IPS DF 19.7 (cell line): ENCODE results near the gene RBM14.
"Not testable (repeated sequence)": the region's sequence is repeated elsewhere in the genome, so short reads cannot be mapped to it uniquely, and the experiment has no call there.

Experiments used
- DNase-seq: peaks from one replicate; pipeline ENCODE4 v3.0.0-alpha.2; 2013; ENCODE audit warnings: low read depth, low spot score

The RBM14 gene

GRCh38 chr11:66632952-66633351, 16.5 kb downstream of the RBM14 start:
- no peak for DNase-seq

- no peak for DNase-seq
These were observed 20.0 kb downstream of the RBM14 start for GRCh38 chr11:66636411-66636810.

GRCh38 chr11:66637557-66638176, 21.2 kb downstream of the RBM14 start:
- DNase-seq, result no peak

DNA sequence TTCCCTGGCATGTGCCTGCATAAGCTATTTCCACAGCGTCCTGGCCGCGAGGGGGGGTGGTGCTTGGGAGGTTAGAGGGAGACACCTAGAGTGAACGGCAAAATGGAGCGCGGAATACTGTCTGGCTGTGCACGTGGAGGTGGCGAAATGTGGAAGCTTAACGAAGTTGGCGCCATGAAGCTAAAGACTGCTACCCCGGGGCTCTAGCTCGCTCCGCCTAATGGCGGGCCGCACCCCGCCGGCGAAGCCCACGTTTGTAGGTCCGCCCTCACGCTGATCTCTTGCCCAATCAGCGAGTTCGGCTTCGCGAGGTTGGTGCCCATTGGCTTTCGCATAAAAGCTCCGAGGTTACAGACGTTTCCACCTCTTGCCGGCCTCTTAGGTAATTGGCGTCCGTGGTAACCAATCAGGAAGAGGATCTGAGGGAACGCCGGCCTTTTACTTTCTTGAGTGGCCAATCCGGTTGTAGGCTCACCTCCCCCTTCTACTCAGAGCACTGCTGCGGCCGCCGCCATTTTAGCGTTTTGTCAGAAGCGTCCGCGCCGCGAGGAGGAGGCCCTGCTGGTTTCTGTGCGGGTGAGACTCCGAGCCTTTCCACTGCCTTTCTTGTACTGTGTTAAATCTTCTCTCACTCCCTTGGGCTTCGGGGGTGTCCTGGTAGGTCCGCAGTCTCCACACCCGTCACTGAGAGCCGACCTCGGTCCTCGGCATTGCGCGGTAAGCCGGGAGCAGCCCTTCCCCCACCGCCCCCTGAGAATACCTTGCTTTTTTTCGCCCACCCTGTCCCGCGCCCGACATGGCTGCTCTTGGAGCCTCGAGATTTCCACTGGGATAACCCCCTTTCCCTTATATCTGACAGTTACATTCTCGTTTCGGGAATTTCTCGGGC, 22.0 kb downstream of the RBM14 start, which contains the start of gene RBM4:
TSS of gene RBM4 (plus strand) at position 527 of the 889 bp plus-strand sequence. CDS start 1,009 bp downstream, outside the sequence.
- peak; percentile 100 for DNase-seq

GRCh38 chr11:66639066-66639813, 22.8 kb downstream of the RBM14 start:
- no peak for DNase-seq

- not testable (repeated sequence) for DNase-seq
These were observed 23.4 kb downstream of the RBM14 start for GRCh38 chr11:66639814-66640340.

GRCh38 chr11:66641834-66642233, 25.4 kb downstream of the RBM14 start:
- no peak for DNase-seq

DNA sequence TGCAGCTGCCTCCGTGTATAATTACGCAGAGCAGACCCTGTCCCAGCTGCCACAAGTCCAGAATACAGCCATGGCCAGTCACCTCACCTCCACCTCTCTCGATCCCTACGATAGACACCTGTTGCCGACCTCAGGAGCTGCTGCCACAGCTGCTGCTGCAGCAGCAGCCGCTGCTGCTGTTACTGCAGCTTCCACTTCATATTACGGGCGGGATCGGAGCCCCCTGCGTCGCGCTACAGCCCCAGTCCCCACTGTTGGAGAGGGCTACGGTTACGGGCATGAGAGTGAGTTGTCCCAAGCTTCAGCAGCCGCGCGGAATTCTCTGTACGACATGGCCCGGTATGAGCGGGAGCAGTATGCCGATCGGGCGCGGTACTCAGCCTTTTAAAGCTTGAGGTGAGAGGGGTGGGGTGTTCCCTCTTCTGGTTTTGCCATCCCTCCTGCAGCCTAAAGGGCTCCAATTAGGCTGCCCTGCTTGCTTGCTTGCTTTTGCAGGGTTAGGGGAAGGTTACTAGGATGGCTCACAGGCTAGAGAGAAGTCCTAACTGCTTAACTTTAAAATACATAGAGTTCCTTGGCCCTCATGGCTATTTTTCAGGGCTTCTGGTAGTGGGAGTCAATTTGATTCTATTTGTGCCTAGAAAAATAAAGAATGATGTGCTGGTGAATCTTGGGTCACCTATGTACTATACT, 27.5 kb downstream of the RBM14 start:
- DNase-seq, result no peak

- no peak for DNase-seq
These were observed 30.4 kb downstream of the RBM14 start for GRCh38 chr11:66646828-66647227.

DNA sequence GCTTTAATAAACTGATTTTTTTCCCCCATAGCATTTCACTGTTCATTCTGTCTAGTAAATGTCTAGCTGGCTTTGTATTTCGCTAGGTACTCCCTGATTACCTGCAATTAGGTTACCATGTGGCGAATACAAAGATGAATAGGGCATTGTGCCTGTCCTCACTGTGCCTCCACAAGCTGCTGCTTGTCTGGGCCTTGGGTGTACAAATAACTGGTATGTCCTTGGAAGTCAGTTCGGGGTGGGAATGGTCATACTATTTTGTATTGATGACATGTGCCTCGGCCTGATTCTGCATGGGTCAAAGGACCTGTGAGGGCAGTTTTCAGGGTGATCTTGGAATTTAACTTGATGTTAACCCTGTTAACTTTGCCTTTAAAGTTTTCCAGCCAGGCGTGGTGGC, 33.5 kb downstream of the RBM14 start:
- no peak for DNase-seq

- no peak for DNase-seq
These were observed 34.6 kb downstream of the RBM14 start for GRCh38 chr11:66651016-66651415.

DNA sequence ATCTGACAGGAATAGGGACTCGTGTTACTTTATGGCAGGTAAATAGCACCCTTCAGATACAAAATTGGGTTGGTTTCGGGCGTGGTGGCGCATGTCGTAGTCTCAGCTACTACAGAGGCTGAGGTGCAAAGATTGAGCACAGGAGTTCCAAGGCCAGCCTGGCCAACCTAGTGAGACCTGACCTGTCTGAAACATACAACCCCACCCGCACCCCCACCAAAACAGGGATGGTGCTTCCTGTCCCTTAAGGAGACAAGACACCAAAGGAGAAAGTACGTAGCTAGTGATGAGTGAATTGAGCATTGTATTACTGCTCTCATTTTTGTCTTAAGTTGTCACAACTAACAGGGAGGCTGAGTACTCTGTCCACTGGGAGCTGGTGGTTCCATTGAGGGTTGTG, 36.2 kb downstream of the RBM14 start:
- DNase-seq, result no peak

DNA sequence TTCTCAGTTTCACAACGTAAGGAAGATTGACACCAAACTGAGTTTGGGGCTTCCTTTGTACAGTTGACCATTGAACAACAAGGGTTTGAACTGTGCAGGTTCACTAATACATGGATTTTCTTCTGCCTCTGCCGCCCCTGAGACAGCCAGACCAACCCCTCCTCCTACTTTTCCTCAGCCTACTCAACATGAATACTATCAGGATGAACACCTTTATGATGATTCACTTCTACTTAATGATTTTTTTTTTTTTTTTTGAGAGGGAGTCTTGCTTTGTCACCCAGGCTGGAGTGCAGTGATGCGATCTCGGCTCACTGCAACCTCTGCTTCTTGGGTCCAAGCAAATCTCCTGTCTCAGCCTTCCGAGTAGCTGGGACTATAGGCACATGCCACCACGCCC, 36.7 kb downstream of the RBM14 start:
- no peak for DNase-seq

- DNase-seq, result no peak
These were observed 43.3 kb downstream of the RBM14 start for GRCh38 chr11:66659763-66660162.

DNA sequence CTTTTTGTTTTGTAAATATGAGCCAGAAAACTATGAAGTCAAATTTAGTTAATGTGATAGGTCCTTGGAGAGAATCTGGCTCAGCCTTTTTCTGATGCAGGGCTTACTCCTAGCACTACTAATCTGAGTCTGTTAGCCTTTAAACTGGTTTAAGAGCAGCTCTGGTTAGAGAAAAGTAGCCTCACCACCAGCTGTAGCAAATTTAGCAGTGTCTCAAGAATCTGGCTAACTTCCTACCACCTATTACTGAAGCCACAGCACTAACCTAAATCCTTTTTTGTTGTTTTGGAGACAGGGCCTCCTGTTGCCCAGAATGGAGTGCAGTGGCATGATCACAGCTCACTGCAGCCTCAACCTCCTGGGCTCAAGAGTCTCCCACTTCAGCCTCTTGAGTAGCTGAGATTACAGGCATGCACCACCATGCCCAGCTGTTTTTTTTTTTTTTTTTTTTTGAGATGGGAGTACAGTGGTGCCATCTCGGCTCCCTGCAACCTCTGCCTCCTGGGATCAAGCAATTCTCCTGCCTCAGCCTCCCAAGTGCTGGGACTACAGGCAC, 47.4 kb downstream of the RBM14 start:
- no peak for DNase-seq

DNA sequence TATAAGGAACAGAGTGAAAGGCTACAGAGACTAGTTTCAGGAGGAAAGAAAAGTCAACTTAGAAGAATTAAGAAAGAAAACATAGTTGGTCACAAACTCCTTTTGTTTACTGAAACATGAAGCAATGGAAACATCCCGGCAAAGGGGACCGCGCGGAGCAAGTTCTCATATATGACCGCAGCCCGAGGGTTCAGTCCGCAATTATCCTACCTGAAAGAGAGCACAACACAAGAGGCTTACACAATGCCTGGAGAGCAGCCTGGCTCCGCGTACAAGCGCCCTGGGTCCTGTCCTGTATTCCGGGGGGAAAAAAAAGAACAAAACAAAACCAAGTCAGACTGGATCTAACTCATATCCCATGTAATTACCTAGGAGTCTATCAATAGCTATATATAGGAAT, 48.9 kb downstream of the RBM14 start:
- DNase-seq, result no peak

DNA sequence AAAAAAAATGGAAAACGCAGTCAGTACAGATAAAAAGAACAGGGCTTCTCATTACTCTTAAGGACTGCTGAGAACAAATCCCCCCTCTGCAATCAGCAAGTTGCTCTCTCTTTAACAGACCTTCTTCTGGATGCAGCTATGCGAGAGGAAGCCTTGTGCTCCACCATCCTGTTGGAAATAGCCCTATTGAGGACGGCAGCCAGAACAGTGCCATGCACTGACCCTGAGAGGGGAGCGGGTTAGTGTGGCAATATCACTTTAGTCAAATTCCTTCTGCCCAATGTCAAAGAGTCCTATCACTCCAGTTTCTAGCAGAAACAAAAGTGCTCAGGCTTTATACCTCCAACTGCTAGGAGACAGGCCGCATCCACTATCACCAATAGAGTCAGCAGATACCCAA, 54.4 kb downstream of the RBM14 start:
- no peak for DNase-seq

- DNase-seq, result no peak
These were observed 58.7 kb downstream of the RBM14 start for GRCh38 chr11:66674964-66675602.

DNA sequence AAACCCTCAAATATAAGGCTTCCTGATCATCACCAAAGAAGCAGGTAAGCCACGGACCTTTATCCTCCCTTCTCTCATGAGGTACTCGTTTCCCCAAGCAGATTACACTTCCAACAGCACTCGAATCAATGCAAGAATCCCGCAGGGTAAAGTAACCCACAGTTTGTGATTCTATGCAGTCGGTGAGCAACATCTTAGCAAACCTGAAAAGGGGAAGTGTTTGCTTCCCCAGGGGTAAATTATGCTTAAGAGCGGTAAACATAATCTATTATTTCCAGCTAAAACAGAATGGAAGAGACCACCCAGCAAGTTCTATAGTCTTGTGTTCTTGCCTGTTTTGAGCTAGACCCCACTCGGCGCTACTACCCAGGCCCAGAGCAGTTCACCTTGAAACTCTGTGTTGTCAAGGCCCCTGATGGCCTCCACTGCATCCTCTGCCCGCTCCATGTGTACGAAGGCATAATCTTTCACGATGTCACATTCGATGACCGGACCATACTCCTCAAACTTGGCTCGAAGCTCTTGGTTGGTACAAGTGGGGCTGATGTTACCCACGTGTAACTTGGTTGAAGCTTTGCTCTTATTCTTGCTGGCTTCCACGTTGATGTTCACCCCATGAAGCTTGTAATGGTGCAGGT, 60.0 kb downstream of the RBM14 start:
- DNase-seq, result no peak
